HG02840 (cell line): ENCODE data around the gene SAP130.

Source experiments
- ATAC-seq: cut with Tn5 transposase; IDR thresholded peaks from one replicate; pipeline ENCODE4 v1.9.1; 2021; ENCODE audit warnings: mild to moderate bottlenecking, moderate library complexity, moderate number of reproducible peaks; ENCODE audit not compliant: unreplicated experiment, low FRiP score

SAP130 gene

DNA sequence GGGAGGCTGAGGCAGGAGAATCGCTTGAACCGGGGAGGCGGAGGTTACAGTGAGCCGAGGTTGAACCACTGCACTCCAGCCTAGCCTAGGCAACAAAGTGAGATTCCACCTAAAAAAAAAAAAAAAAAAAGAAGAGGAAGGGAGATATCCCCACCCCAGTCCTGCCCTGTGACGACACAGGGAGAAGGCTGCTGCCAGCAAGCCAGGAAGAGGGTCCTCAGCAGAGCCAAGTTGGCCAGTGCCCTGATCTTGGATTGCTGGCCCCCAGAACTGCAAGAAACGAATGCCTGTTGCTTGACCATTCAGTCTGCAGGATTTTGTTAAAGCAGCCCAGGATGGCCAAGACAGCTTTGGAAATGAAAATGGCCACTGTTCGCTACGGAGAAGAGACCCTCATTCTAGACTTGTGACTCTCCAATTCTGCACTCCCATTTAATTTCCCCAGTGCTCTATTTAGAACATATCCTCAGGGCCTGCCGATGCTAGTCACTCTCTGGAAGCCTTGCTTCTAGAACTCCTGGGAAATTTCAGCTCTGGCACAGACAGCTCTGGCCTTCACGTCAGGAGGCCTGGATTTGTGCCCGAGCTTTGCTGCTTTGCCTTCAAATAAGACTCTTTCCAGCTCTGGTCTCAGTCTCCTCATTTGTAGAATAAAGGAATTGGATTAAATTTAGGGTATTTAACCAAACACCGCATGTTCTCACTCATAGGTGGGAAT is 126.4 kb downstream of the SAP130 start:
- ATAC-seq, result no peak

DNA sequence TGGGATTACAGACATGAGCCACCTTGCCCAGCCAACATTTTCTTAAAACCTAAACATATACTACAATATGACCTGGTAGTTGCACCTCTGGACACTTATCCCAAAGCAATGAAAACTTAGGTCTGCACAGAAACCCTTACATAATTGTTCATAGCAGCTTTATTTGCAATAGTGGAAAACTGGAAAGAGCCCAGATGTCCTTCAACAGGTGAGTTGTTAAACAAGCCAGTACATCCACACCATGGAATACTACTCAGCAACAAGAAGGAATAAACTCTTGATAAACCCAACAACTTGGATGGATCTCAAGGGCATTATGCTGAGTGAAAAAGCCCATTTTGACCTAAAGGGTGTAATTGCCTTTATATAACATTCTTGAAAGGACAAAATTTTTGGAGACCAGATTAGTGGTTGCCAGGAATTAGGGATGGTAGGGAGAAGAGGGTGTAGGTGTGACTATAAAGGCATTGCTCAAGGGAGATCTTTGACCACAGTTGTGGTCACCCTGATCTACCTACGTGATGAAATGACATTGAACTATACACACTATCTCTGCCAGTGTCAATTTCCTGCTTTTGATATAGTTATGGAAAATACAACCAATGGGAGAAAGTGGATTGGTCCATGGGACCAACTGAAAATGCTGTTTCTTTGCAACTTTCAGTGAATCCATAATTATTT is 130.2 kb downstream of the SAP130 start:
- no peak for ATAC-seq

GRCh38 chr2:127893494-127893893 is 134.4 kb downstream of the SAP130 start:
- ATAC-seq, result no peak

- ATAC-seq, result no peak
Observed at GRCh38 chr2:127893033-127893432, 134.8 kb downstream of the SAP130 start.

GRCh38 chr2:127891811-127892210 is 136.0 kb downstream of the SAP130 start:
- no peak for ATAC-seq
